ENCODE data around the gene TOM1.
A peak's percentile ranks its signal among the peaks of the same experiment; 100 is the strongest.
"Not testable (repeated sequence)": the region's sequence is repeated elsewhere in the genome, so short reads cannot be mapped to it uniquely, and the experiment has no call there.

TOM1 gene

DNA sequence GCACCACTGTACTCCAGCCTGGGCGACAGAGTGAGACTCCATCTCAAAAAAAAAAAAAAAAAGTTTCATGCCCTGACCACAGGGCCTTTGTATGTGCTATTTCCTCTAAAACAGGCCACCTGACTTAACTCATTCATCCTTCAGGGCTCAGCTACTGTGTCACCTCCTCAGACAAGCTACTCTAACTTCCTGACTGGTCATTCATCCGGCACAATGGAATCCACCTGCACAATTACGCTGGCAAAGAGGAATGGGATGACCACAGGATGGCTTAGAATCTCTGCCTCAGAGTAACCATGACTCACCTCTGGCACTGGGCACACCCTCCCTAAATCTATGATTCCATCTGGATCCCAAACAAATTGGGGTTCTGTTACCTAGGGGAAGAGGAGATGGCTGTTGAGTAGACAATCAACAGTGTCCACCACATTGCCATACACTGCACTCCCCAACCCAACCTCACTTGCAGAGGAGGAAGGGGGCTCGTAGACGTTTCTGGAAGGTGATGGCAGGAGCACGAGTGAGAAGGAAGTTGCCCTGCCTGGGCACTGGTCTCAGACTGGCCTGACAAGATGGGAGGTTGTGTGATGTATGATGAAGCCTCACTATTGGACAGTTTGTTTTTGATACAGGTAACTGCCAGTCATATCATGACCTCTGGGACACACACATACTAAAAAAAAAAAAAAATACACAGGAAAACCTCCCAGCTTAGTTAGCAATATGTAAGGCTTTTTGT is 58.4 kb downstream of the TOM1 start:
- CTCF ChIA-PET = no interaction called here
- POLR2A ChIA-PET = interaction anchor here (0.7 kb wide), 1 partner anchor 15 kb away, joined by 3 read pairs; no protein-coding TSS in a partner anchor
- DNase-seq (ENCODE audit: extremely low spot score) = no peak
- no peak for TF ChIP-seq FOXK2 (IDR thresholded peaks at IDR 0.05)
- TF ChIP-seq FOXM1 (IDR thresholded peaks at IDR 0.05; ENCODE audit: borderline replicate concordance) = no peak
- TF ChIP-seq L3MBTL2 (conservative IDR thresholded peaks at IDR 0.05) = no peak
- TF ChIP-seq CTBP1 (IDR thresholded peaks at IDR 0.05; ENCODE audit: borderline replicate concordance) = no peak
- TF ChIP-seq TARDBP (IDR thresholded peaks at IDR 0.05) = no peak
- TF ChIP-seq, protein P1, sequence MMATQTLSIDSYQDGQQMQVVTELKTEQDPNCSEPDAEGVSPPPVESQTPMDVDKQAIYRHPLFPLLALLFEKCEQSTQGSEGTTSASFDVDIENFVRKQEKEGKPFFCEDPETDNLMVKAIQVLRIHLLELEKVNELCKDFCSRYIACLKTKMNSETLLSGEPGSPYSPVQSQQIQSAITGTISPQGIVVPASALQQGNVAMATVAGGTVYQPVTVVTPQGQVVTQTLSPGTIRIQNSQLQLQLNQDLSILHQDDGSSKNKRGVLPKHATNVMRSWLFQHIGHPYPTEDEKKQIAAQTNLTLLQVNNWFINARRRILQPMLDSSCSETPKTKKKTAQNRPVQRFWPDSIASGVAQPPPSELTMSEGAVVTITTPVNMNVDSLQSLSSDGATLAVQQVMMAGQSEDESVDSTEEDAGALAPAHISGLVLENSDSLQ (IDR thresholded peaks at IDR 0.05) = no peak
- TF ChIP-seq ELF4 (IDR thresholded peaks at IDR 0.05) = no peak

DNA sequence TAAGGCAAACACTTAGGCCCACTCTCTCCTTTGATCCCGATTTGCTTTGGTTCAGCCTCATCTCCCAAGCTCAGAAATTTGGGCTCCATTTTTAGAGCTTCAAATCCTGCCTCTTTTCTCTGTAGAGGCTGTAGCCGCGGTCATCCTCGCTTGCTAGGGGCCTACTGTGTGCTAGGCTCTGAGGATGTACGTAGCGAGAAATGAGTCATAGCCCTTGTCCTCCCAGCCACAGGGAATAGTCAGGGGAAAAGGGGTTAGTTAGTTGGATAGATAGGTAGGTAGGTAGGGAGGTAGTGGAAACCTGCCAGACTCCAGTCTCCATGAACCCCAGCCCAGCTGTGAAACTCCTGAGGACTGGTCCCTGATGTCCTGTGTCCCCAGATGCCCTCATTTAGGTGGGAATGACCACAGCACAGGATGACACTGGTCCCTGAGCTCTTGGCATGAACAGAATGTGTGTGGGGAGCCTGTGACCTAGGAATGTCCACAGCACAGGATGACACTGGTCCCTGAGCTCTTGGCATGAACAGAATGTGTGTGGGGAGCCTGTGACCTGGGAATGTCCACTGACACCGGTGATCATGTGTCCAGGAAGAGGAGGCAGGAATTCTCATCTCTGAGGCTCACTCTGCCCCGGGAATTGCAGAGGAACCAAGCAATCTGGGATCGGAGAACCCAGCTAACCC is 59.8 kb downstream of the TOM1 start:
- no peak for DNase-seq (ENCODE audit: extremely low spot score)
- TF ChIP-seq FOXA1 (IDR thresholded peaks at IDR 0.05) (no peak), TARDBP (IDR thresholded peaks at IDR 0.05) (no peak), CTBP1 (IDR thresholded peaks at IDR 0.05; ENCODE audit: borderline replicate concordance) (no peak), FOXK2 (IDR thresholded peaks at IDR 0.05) (no peak), BHLHE40 (IDR thresholded peaks at IDR 0.05; ENCODE audit: borderline replicate concordance) (no peak), LEF1 (IDR thresholded peaks at IDR 0.05; ENCODE audit: borderline replicate concordance) (no peak), L3MBTL2 (conservative IDR thresholded peaks at IDR 0.05) (no peak), ZNF384 (IDR thresholded peaks at IDR 0.05) (no peak), SP1 (IDR thresholded peaks at IDR 0.05) (no peak), FOXM1 (IDR thresholded peaks at IDR 0.05; ENCODE audit: borderline replicate concordance) (no peak)
- TF ChIP-seq, protein P1 (IDR thresholded peaks at IDR 0.05) = no peak
- ChIA-PET CTCF (no interaction called here), POLR2A (interaction anchor here (1.2 kb wide), 1 partner anchor 60 kb away, joined by 3 read pairs; the partner anchor contains the start of gene TOM1)

DNA sequence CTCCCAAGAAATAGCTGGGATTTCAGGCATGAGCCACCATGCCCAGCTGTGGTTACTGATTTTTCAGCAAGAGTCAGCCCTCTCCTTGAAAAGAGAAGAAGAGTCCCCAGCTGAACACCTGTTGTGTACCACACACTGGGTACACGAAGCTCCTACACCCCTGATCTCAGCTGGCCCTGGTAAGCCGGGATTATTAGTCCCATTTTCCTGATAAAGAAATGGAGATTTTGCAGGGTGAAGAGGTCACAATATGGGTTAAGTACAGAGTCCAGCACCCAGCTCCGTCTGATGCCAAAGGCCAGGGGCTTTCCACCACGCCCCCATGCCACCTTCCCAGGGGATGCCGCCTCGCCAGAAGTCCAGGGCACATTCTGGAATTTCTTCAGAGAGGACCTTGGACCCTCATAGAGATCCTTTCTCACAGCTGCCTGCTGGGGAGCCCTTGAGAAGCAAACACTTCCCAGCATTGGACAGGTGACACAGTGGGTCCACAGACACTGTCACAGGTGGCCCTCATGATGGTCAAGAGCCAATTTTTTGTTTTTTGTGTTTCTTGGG is 61.4 kb downstream of the TOM1 start:
- DNase-seq (ENCODE audit: extremely low spot score) = no peak
- CTCF ChIA-PET = interaction anchor here (2.0 kb wide), 1 partner anchor 10 kb away, joined by 6 read pairs; no protein-coding TSS in a partner anchor
- TF ChIP-seq FOXM1 (IDR thresholded peaks at IDR 0.05; ENCODE audit: borderline replicate concordance) (no peak), TARDBP (IDR thresholded peaks at IDR 0.05) (no peak), SP1 (IDR thresholded peaks at IDR 0.05) (no peak), NFRKB (IDR thresholded peaks at IDR 0.05) (no peak), BHLHE40 (IDR thresholded peaks at IDR 0.05; ENCODE audit: borderline replicate concordance) (no peak), ZNF384 (IDR thresholded peaks at IDR 0.05) (no peak), ELF4 (IDR thresholded peaks at IDR 0.05) (no peak), L3MBTL2 (conservative IDR thresholded peaks at IDR 0.05) (no peak), LEF1 (IDR thresholded peaks at IDR 0.05; ENCODE audit: borderline replicate concordance) (no peak)
- POLR2A ChIA-PET = interaction anchor here (1.4 kb wide), 1 partner anchor 9 kb away, joined by 4 read pairs; no protein-coding TSS in a partner anchor

DNA sequence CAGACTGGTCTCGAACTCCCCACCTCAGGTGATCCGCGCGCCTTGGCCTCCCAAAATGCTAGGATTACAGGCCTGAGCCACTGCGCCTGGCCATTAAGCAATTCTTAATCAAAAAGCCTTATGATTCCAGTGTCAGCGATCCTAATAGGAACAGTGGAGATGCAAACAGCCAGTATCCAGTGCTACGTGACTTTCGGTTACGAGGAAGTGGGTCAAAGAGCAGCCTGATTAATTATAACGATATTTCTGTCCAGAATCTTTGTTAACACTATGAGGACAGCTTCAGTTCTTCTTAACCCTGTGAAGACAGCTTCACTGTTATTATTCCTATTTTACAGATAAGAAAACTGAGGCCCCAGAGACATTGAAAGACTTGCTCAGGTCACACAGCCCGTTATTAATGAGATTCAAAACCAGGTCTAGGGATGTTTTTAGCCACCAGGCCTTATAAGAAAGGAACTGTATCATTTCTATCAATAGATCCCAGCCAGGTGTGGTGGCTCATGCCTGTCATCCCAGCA is 63.9 kb downstream of the TOM1 start:
- ChIA-PET CTCF (no interaction called here), POLR2A (no interaction called here)
- no peak for DNase-seq (ENCODE audit: extremely low spot score)
- no peak for TF ChIP-seq FOXK2 (IDR thresholded peaks at IDR 0.05)
- TF ChIP-seq ZNF384 (IDR thresholded peaks at IDR 0.05) = no peak
- no peak for TF ChIP-seq BHLHE40 (IDR thresholded peaks at IDR 0.05; ENCODE audit: borderline replicate concordance)
- no peak for TF ChIP-seq CTBP1 (IDR thresholded peaks at IDR 0.05; ENCODE audit: borderline replicate concordance)
- TF ChIP-seq HDGF (IDR thresholded peaks at IDR 0.05; ENCODE audit: borderline replicate concordance) = no peak
- no peak for TF ChIP-seq SP1 (IDR thresholded peaks at IDR 0.05)
- TF ChIP-seq LEF1 (IDR thresholded peaks at IDR 0.05; ENCODE audit: borderline replicate concordance) = no peak
- no peak for TF ChIP-seq SUZ12 (IDR thresholded peaks at IDR 0.05)
- TF ChIP-seq ELF4 (IDR thresholded peaks at IDR 0.05) = no peak
- no peak for TF ChIP-seq ARNT (IDR thresholded peaks at IDR 0.05)
- no peak for TF ChIP-seq FOXA1 (IDR thresholded peaks at IDR 0.05)
- no peak for TF ChIP-seq L3MBTL2 (conservative IDR thresholded peaks at IDR 0.05)
- TF ChIP-seq TARDBP (IDR thresholded peaks at IDR 0.05) = no peak
- TF ChIP-seq FOXM1 (IDR thresholded peaks at IDR 0.05; ENCODE audit: borderline replicate concordance) = no peak
- TF ChIP-seq, protein P1 (IDR thresholded peaks at IDR 0.05) = no peak
- no peak for TF ChIP-seq NFRKB (IDR thresholded peaks at IDR 0.05)

DNA sequence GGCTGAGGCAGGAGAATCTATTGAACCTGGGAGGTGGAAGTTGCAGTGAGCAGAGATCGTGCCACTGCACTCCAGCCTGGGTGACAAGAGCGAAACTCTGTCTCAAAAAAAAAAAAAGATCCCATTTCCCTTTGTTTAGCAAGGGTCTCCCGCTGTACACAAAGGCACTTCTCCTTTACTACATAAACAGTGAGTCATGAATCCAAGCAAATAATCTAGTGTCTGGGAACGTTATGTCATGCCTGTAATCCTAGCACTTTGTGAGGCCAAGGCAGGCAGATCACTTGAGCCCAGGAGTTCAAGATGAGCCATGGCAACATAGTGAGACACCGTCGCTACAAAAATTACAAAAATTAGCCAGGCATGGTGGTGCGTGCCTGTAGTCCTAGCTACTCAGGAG is 64.5 kb downstream of the TOM1 start:
- CTCF ChIA-PET = interaction anchor here (1.0 kb wide), 1 partner anchor 13 kb away, joined by 3 read pairs; no protein-coding TSS in a partner anchor
- DNase-seq (ENCODE audit: extremely low spot score); POLR2A ChIA-PET: not testable (repeated sequence)
- TF ChIP-seq ZNF384 (IDR thresholded peaks at IDR 0.05) = peak; percentile 94
